Caco-2 (cell line): ENCODE results near the gene BUD23. TPM values are rescaled to one million over a fixed set of nuclear protein-coding genes. Genes with fewer than 3 reads are reported as not detected.

ENCODE experiments used
- BruUV-seq: library from RNA; stranded (reverse); fragments of 400-500 nt; replicated peaks from 2 replicates; lab custom pipeline; 2021; lab: Mats Ljungman, UMichigan
- CTCF ChIA-PET: fragments of 300-600 bp; sonication (Branson Sonifier 250); formaldehyde crosslinking; loops from one replicate; lab custom pipeline; 2022; ENCODE audit warnings: antibody characterized with exemption; lab: Charles Lee
- POLR2A ChIA-PET: fragments of 300-600 bp; sonication (Branson Sonifier 250); formaldehyde crosslinking; loops from one replicate; lab custom pipeline; 2022; ENCODE audit warnings: antibody characterized with exemption; lab: Charles Lee
- DNase-seq, 2 experiments: peaks; one replicate each; pipeline versions ENCODE4 v3.0.0 to v3.0.0-alpha.2; 2020 to 2022
- H3K27me3 ChIP-seq: replicated peaks from 2 replicates; pipeline ENCODE4 v1.6.0; 2011; ENCODE audit warnings: low read length; ENCODE audit not compliant: control insufficient read depth, insufficient read depth
- H3K36me3 ChIP-seq: 2 replicates; pipeline ENCODE4 v1.5.1; 2011; ENCODE audit warnings: low read length; ENCODE audit not compliant: control insufficient read depth, insufficient read depth
- H3K4me1 ChIP-seq: fragments of 250-450 bp; sonication (Bioruptor Pico); 2 replicates; pipeline ENCODE4 v1.5.1; 2020; ENCODE audit warnings: mild to moderate bottlenecking
- H3K4me3 ChIP-seq: 2 replicates; pipeline ENCODE4 v1.5.1; 2011; ENCODE audit warnings: low read depth, mild to moderate bottlenecking, control low read depth, low read length
- H3K9me3 ChIP-seq: fragments of 250-450 bp; sonication (Bioruptor Pico); 2 replicates; pipeline ENCODE4 v1.5.1; 2020; ENCODE audit warnings: mild to moderate bottlenecking, moderate library complexity
- H3K27ac Mint-ChIP-seq: one replicate; pipeline ENCODE4 v1.8.0; 2022; ENCODE audit warnings: mixed read lengths; ENCODE audit not compliant: unreplicated experiment
- H3K27me3 Mint-ChIP-seq: one replicate; pipeline ENCODE4 v1.8.0; 2022; ENCODE audit warnings: mixed read lengths; ENCODE audit not compliant: insufficient read depth, unreplicated experiment
- H3K36me3 Mint-ChIP-seq: one replicate; pipeline ENCODE4 v1.8.0; 2022; ENCODE audit warnings: mild to moderate bottlenecking, mixed read lengths; ENCODE audit not compliant: insufficient read depth, unreplicated experiment
- H3K4me1 Mint-ChIP-seq: one replicate; pipeline ENCODE4 v1.8.0; 2022; ENCODE audit warnings: low read depth, mixed read lengths; ENCODE audit not compliant: unreplicated experiment
- H3K4me3 Mint-ChIP-seq: one replicate; pipeline ENCODE4 v1.8.0; 2022; ENCODE audit warnings: mild to moderate bottlenecking, moderate library complexity, mixed read lengths; ENCODE audit not compliant: unreplicated experiment
- H3K9me3 Mint-ChIP-seq: one replicate; pipeline ENCODE4 v1.8.0; 2022; ENCODE audit warnings: mixed read lengths; ENCODE audit not compliant: unreplicated experiment
- CTCF ChIP-seq, 2 experiments: fragments of 200-600 bp in 1 of 2; IDR thresholded peaks; 1 replicate in 1 of 2; 2 replicates in 1 of 2; pipeline versions ENCODE4 v1.5.1 to v1.8.0; 2011 to 2022; ENCODE audit warnings: antibody characterized with exemption in 1 of 2, control low read depth in 1 of 2, inconsistent platforms in 1 of 2, low read depth in 1 of 2, low read length in 1 of 2, mild to moderate bottlenecking in 1 of 2, moderate library complexity in 1 of 2; ENCODE audit not compliant: insufficient read depth in 1 of 2, severe bottlenecking in 1 of 2, unreplicated experiment in 1 of 2
- intact Hi-C: fragments of 100-400 bp; cut with micrococcal nuclease; formaldehyde crosslinking; loops from one replicate; pipeline ENCODE4 v1.10.0; 2022; ENCODE audit not compliant: unreplicated experiment
- total RNA-seq: library from RNA; stranded (reverse); gene quantifications from 2 replicates; pipeline ENCODE4 v1.2.3, GENCODE V29; 2022

Gene BUD23
- total RNA-seq, 1 experiment from 2014 or later: 144 TPM

- CTCF ChIA-PET: interaction anchor here (2.0 kb wide), 1 partner anchor 38 kb away, joined by 5 read pairs; no protein-coding TSS in a partner anchor
- peaks cover 6% of the 10 kb centered on the region for H3K27me3 Mint-ChIP-seq
Observed at GRCh38 chr7:73644688-73645286, 38.6 kb upstream of the BUD23 start.

GRCh38 chr7:73645643-73646174, 37.7 kb upstream of the BUD23 start:
- intact Hi-C loops: loop anchor here (2.0 kb wide), 1 partner anchor 79 kb away; no protein-coding TSS in a partner anchor
- BruUV-seq: no TSS peak
- Mint-ChIP-seq H3K9me3 (peaks cover 9% of the 10 kb centered on the region), H3K36me3 (no peaks in the 10 kb centered on the region), H3K27me3 (peaks cover 6% of the 10 kb centered on the region), H3K4me3 (no peak overlapping the region), H3K4me1 (peaks cover 17% of the 10 kb centered on the region), H3K27ac (no peak overlapping the region)
- H3K9me3 ChIP-seq: peaks cover 12% of the 10 kb centered on the region
- TF ChIP-seq CTCF (IDR thresholded peaks at IDR 0.05; ENCODE audit: insufficient read depth in 1 of 2, low read depth in 1 of 2, low read length in 1 of 2, severe bottlenecking in 1 of 2, unreplicated experiment in 1 of 2): no peak
- ChIA-PET POLR2A (interaction anchor here (0.5 kb wide), 1 partner anchor 184 kb away, joined by 3 read pairs; no protein-coding TSS in a partner anchor), CTCF (interaction anchor here (0.6 to 2.0 kb wide), 3 partner anchors 39 to 80 kb away, joined by 3 to 5 read pairs (median 5); partner anchors contain the start of gene TBL2)
- H3K4me1 ChIP-seq: no peaks in the 10 kb centered on the region; the same call in 1 of the 2 replicates
- no peak for DNase-seq
- no peak overlapping the region for H3K4me3 ChIP-seq
- no peaks in the 10 kb centered on the region for H3K36me3 ChIP-seq
- H3K27me3 ChIP-seq: no peaks in the 10 kb centered on the region

More at GRCh38 chr7:73644688-73645286, 38.6 kb upstream of the BUD23 start:
- no peak for DNase-seq
- no peaks in the 10 kb centered on the region; the same call in 1 of the 2 replicates for H3K4me1 ChIP-seq
- H3K27me3 ChIP-seq: no peaks in the 10 kb centered on the region
- no peak for TF ChIP-seq CTCF (IDR thresholded peaks at IDR 0.05; ENCODE audit: insufficient read depth in 1 of 2, low read depth in 1 of 2, low read length in 1 of 2, severe bottlenecking in 1 of 2, unreplicated experiment in 1 of 2)
- POLR2A ChIA-PET: no interaction called here
- intact Hi-C loops: no loop called here
- H3K4me3 Mint-ChIP-seq: no peak overlapping the region
- no peak overlapping the region for H3K4me3 ChIP-seq
- no TSS peak for BruUV-seq
- peaks cover 12% of the 10 kb centered on the region for H3K9me3 ChIP-seq
- H3K27ac Mint-ChIP-seq: no peak overlapping the region
- H3K36me3 ChIP-seq: no peaks in the 10 kb centered on the region
- H3K4me1 Mint-ChIP-seq: peaks cover 17% of the 10 kb centered on the region
- peaks cover 9% of the 10 kb centered on the region for H3K9me3 Mint-ChIP-seq
- no peaks in the 10 kb centered on the region for H3K36me3 Mint-ChIP-seq

GRCh38 chr7:73646785-73647724, 36.3 kb upstream of the BUD23 start:
- Histone ChIP-seq H3K36me3 (no peaks in the 10 kb centered on the region), H3K27me3 (no peaks in the 10 kb centered on the region), H3K9me3 (no peaks in the 10 kb centered on the region), H3K4me3 (peak overlapping the region; percentile 53), H3K4me1 (no peaks in the 10 kb centered on the region; the same call in 1 of the 2 replicates)
- DNase-seq: no peak
- Mint-ChIP-seq H3K9me3 (peaks cover 3% of the 10 kb centered on the region), H3K4me3 (peak overlapping the region; percentile 79), H3K4me1 (peaks cover 17% of the 10 kb centered on the region), H3K27ac (no peak overlapping the region), H3K27me3 (peaks cover 6% of the 10 kb centered on the region), H3K36me3 (no peaks in the 10 kb centered on the region)
- ChIA-PET POLR2A (interaction anchor here (0.5 kb wide), 1 partner anchor 69 kb away, joined by 5 read pairs; the partner anchor contains the start of gene TBL2), CTCF (interaction anchor here (1.4 kb wide), 1 partner anchor 78 kb away, joined by 5 read pairs; no protein-coding TSS in a partner anchor)
- no peak for TF ChIP-seq CTCF (IDR thresholded peaks at IDR 0.05; ENCODE audit: insufficient read depth in 1 of 2, low read depth in 1 of 2, low read length in 1 of 2, severe bottlenecking in 1 of 2, unreplicated experiment in 1 of 2)
- BruUV-seq: TSS peak; percentile 27
- intact Hi-C loops: loop anchor here (2.0 kb wide), 1 partner anchor 78 kb away; no protein-coding TSS in a partner anchor
